HG03025 (cell line): ENCODE measurements around the gene SNAP29.
"Not testable (repeated sequence)": the region's sequence is repeated elsewhere in the genome, so short reads cannot be mapped to it uniquely, and the experiment has no call there.

Experiments
- ATAC-seq: cut with Tn5 transposase; IDR thresholded peaks from one replicate; pipeline ENCODE4 v1.9.1; 2021; ENCODE audit warnings: mild to moderate bottlenecking, moderate library complexity; ENCODE audit not compliant: unreplicated experiment, low FRiP score

The SNAP29 gene

DNA sequence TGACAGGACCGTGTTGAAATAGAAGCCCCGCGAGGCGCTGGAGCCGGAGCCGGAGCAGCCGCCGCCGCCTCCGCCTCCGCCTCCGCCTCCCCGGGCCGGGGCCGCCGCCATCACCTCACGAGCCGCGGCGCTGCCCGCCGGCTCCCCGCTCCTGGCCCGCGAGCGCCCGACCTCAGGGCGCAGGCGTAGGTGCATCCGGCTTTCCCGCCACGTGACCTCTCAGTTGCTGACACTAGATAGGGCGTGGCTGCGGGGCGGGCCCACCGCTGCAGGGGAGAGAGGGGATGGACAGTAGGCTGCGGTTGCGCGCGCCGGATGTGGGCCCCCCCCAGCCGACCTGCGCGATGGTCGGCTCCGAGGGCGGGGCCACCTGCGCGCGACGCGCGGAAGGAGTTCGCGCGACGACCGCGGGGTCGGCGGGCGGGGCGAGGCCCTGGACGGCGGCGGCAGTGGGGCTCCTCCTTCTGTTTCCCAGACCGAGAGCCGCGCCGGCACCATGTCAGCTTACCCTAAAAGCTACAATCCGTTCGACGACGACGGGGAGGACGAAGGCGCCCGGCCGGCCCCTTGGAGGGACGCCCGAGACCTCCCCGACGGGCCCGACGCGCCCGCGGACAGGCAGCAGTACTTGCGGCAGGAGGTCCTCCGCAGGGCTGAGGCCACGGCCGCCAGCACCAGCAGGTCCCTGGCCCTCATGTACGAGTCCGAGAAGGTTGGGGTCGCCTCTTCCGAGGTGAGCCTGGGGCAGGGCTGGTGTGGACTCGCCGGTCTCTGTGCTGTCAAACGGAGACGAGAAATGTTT is at the start of gene SNAP29, which contains the start of gene PI4KA:
SNAP29 (plus strand) TSS at position 393 of the 802 bp plus-strand sequence; CDS start at position 497, 104 bp downstream.
PI4KA (minus strand) TSS at position 197 of the 802 bp plus-strand sequence; CDS start at position 111, 86 bp downstream.
- peak; percentile 85 for ATAC-seq

DNA sequence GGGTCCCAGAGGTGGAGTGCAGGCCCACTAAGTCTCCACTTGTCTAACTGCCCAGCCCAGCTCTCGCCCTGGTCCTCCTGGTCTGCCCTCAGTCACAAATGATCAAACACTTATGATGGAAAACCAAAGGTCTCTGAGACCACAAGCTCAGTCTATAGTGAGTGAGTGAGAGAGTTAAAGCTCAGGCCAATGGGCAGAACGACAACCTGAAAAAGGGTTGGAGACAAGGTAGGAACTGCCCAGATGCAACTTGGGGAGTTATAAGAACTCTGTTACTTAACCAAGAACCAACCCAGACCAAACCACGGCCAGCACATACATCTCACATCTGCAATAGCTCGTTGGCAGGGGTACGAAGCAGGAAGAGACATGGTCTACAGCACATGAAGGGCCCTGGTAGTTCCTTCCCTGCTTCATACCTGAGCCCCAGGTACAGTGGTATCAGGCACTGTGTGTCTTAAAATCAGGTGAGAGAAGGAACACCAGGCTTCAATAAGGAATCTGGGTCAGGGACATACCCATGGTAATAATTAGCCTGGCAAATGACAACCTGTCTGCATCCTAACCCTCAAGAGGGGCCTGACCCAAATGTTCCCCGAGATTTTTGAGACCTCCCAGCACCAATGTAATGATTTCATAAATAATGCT is 49.1 kb upstream of the SNAP29 start:
- no peak for ATAC-seq

DNA sequence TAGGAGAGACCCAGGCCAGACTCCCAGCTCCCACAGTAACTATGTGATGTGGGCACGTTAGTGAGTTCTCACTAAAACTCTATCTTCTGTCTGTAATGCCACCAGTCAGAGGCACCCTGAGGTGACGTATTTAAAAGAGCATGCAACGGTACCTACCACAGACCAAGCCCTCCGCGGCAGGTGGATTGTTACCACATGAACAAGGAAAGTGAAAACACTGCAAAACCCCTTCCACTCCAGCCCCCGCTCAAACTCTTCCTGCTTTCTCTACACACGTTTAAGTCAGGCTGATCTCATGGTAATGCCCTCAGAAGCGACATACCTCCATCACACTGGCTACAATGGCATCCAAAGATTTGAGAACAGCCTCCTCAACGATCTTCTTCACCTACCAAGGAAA is 48.2 kb upstream of the SNAP29 start:
- no peak for ATAC-seq

DNA sequence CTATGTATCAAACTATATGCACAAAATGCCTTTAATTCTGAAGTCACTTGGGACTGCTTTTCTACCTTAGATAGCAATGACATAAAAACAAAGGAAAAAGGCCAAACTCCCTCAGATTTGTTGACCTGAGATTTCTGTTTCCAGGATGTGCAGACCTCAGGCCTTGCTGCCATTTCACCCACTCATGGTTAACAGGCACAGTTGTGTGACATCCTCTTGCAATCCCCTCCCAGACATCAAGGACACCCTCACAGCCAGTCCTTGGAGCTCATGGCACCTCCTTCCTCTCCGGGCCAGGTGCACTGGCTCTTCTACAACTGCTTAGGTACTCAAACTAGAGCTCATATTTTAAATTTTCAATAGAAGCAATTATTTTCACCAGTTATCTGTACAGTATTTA is 47.6 kb upstream of the SNAP29 start:
- ATAC-seq = no peak

DNA sequence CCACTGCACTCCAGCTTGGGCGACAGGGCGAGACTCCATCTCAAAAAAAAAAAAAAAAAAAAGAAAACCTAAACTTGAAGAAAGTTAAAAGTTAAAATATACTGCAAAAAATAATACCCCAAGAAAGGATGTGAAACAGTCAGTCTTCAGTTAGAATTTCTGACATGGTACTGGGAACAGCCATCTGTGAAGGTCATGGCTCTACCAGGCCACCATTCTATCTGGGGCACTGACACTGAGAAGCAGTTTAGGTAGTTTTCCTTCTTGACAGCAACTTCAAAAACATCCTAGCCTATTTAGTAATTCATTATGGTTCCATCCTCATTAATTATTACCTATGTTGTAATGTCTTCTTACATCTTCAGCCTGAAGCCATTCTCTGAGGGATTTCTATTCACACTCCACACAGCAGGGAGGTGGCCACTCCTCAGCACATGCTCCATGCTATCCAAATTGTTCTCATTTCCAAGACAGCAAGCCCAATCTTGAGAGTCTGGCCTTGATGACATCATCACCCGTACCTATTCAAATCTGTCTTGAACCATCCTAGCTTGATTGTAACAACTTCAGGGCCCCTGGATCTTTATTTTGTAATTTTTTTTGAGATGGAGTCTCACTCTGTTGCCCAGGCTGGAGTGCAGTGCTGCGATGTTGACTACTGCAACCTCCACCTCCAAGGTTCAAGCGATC is 46.7 kb upstream of the SNAP29 start:
- no peak for ATAC-seq

DNA sequence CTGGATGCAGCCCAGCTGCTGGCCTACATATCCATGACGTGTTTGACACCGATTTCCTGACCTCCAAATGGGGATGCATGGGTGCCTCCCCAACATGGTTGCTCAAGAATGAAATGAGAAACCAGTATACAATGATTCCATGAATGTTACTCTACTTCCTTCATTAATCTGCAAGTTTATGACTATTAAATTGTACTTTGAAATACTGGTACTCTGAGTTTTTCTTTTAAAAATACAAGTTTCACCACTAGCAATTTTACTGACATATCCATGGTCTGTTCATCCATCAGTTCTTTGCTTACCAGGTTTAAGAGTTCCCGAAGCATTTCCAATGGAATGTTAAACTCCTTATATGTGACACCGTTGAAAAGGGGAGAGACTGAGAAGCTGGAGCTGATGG is 45.8 kb upstream of the SNAP29 start:
- ATAC-seq = no peak

DNA sequence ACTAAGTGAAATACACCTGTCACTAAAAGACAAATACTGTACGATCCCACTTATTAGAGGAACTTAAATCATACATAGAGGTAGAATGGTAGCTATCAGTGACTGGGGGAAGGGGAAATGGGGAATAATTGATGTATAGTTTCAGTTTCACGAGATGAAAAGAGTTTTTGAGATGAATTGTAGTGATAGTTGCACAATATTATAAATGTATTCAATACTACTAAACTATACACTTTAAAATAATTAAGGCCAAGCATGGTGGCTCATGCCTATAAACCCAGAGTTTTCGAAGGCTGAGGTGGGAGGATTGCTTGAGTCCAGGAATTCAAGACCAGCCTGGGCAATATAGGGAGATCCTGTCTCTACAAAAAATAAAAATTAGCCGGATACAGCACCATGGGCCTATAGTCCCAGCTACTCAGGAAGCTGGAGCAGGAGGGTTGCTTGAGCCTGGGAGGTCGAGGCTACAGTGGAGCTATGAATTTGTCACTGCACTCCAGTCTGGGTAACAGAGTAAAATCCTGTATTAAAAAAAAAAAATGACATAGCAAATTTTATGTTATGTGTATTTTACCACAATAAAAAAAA is 44.5 kb upstream of the SNAP29 start:
- ATAC-seq = no peak

DNA sequence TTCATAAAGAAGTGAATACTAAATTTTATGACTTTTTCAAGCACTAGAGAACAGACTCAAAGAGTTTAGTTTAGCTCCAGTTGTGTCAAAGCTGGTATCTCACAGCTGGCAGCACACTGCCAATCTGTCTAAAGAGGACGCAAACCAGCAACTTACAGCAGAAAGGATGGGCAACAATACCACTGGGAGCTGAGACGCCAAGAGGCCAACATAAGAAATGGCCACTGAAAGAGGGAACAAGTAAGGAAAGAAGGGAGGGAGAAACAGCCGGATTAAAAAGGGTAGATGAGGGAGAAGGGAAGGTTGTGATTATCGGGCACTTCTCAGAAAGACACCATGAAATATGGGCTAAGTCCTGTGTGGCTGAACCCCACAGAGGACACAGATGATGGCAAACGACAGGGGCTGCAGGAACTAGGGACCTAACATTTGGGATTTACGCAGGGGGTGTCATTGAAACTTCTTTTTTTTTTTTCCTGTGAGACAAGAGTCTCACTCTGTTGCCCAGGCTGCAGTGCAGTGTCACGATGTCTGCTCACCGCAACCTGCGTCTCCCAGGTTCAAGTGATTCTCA is 43.2 kb upstream of the SNAP29 start:
- ATAC-seq = no peak

DNA sequence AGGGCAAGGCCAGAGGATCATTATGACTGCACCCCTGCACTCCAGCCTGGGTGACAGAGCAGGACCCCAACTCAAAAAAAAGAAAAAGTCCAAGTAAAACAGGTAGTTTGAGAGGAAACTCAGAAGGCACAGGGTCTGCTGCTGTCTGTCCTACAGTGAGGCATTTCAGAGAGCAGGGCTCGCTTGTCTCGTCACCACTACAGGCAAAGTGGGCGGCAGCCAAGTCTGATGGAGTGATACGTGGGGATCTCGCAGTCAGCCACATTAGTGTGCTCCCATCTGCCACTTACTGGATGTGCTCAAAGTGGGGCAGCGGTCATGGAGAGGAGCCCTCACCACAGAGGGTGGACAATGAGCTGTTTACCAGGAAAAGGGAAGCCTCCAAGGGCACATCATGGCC is 42.2 kb upstream of the SNAP29 start:
- ATAC-seq = no peak

DNA sequence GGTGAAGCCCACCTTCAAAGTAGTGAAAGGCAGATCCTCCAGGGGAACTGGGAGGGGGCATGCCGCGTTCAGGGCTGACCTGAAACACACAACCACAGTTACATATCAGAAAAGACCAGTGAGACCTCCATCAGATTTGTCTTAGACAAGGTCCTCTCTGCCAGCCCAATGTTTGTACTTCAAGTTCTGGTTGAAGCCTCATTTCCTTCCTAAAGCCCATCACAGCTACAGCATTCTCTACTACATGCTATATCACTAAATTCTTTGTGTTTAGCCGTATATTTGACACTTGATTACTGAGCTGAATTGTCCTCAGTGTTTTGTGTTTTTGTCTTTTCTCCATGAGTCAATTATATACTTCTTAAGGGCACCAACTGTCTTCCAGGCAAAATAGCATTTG is 40.3 kb upstream of the SNAP29 start:
- ATAC-seq = no peak

DNA sequence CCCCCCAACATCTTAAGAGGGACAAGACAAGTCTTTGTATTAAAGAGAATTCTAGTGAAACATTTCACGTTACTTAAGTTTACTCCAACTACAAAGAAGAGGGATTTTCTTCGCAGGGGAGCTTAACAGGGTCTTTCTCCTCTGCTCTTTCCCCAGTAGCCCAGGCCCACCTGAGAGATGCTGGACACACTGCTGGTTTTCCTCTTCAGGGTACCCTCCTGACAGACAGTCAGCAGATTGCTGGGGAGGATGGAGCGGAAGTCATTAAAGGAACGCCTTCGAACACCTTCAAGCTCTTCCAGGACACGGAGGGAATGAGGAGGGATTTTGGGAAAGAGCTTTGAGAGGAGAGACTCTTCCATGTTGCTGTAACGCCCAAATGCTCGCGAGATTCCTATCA is 39.3 kb upstream of the SNAP29 start:
- no peak for ATAC-seq

DNA sequence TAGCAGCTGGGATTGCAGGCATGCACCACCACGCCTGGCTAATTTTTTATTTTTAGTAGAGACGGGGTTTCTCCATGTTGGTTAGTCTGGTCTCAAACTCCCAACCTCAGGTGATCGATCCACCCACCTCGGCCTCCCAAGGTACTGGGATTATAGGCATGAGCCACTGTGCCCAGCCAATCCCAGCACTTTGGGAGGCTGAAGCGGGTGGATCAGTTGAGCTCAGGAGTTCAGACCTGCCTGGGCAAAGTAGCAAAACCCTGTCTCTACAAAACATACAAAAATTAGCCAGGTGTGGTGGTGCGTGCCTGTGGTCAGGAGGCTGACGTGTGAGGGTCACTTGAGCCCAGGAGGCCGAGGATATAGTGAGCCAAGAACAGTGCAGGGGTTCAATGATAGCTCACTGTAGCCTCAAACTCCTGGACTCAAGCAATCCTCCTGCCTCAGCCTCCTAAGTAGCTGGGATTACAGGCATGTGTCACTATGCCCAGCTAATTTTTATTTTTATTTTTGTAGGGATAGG is 37.0 kb upstream of the SNAP29 start:
- ATAC-seq = not testable (repeated sequence)

DNA sequence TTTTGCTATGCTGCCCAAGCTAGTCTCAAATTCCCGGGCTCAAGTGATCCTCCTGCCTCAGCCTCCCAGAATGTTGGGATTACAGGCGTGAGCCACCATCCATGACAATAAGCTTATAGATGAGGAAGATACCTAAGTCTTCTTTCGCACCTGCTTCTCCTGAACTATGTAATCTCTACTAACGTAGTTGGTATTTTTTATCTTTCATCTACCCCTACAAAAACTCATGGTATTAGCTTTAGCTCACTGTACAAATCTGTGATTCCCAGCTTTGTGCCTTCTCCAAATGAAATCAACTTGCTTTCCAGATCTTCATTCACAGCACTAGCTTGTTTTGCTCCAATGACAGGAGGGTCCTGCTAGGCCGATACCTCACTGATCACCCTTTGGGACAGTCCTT is 36.6 kb upstream of the SNAP29 start:
- ATAC-seq = no peak

DNA sequence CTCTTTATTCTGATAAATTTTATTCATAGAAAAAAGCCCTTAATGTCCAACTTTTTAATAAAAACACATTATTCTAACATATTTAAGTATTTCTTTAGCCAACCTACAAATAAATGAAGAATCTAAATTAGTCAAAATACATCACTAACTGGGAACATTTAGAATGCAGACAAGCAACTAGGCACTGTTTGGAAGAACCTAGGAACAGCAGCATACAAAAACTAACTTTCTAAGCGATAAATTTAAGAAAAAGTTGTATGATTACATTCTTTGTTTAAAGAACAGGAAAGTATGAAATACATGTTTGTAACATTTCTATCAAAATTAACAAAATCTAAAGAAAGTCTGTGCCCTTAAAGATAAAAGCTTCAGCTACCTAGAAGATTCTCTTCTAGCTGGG is 35.5 kb upstream of the SNAP29 start:
- no peak for ATAC-seq

DNA sequence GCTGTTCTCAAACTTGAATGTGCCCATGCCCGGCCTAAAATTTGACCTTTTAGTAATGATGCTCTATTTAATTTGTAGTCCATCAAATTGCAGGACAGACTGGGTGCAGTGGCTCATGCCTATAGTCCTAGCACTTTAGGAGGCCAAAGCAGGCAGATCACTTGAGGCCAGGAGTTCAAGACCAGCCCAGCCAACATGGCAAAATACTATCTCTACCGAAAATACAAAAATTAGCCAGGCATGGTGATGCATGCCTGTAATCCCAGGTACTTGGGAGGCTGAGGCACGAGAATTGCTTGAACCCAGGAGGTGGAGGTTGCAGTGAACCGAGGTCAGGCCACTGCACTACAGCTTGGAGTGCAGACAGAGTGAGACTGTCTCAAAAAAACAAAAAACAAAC is 33.6 kb upstream of the SNAP29 start:
- not testable (repeated sequence) for ATAC-seq

DNA sequence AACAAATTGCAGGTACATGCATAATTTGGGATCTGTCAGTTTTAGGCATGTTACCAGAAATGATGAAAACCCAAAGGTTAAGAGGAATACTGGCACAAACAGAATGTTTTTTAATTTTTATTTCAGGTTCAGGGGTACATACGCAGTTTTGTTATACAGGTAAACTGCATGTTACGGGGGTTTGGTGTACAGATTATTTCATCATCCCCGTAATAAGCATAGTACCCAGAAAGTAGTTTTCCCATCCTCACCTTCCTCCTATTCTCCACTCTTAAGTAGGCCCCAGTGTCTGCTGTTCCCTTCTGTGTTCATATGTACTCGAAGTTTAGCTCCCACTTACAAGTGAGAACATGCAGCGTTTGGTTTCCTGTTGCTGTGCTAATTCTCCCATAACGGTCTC is 33.2 kb upstream of the SNAP29 start:
- ATAC-seq = no peak

DNA sequence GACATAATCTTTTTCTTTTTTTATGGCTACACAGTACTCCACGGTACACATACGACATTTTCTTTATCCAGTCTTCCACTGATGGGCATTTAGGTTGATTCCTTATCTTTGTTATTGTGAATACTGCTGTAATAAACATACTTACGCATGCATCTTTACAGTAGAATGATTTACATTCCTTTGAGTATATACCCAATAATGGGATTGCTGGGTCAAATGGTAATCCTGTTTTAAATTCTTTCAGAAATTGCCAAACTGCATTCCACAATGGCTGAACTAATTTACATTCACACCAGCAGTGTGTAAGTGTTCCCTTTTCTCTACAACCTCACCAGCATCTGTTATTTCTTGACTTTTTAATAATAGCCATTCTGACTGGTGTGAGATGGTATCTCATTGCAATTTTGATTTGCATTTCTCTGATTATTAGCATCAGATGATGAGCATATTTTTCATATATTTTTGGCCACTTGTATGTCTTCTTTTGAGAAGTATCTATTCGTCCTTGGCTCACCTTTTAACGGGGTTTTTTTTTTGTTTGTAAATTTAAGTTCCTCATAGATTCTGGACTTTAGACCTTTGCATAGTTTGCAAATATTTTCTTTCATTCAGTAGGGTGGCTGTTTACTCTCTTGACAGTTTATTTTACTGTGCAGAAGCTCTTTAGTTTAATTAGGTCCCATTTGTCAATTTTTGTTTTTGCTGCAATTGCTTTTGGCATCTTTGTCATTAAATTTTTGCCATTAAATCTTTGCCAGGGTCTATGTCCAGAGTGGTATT is 32.2 kb upstream of the SNAP29 start:
- not testable (repeated sequence) for ATAC-seq

DNA sequence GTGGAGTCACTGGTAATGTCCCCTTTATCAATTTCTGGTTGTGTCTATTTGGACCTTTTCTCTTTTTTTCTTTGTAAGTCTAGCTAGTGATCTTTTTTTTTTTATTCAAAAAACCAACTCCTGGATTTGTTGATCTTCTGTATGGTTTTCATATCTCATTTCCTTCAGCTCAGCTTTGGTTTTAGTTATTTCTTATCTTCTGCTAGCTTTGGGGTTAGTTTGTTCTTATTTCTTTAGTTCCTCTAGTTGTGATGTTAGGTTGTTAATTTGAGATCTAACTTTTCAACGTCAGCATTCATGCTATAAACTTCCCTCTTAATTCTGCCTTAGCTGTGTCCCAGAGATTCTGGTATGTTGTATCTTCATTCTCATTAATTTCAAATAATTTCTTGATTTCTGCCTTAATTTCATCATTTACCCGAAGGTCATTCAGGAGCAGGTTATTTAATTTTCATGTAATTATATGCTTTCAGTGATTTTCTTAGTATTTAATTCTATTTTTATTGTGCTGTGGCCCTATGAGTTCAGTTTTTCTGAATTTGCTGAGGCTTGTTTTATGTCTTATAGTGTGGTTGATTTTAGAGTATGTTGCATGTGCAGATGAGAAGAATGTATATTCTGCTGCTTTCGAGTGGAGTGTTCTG is 29.2 kb upstream of the SNAP29 start:
- ATAC-seq = no peak

DNA sequence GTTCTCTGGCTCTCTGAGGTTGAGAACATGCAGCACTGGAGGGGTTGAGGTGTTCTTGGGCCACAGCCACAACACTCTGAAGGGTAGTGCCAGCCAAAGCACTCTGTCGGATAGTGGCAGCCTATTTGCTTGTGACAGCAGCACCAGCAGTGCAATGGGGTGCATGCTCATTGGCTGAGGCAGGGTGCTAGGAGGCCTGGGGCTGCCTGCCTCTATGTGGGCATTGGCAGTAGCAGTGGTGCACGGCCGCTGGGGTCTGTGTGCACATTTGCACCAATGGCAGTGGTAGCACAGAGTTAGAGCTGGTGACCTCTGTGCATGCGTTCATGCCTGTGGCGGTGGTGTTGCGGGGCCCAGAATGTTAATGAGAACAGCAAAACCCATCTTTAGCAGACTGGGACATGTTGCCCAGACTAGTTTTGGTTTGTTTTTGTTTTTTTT is 25.6 kb upstream of the SNAP29 start:
- no peak for ATAC-seq
